HG03159 (cell line): ENCODE data around the gene PRPS1.
A peak's percentile ranks its signal among the peaks of the same experiment; 100 is the strongest.
"Not testable (repeated sequence)": the region's sequence is repeated elsewhere in the genome, so short reads cannot be mapped to it uniquely, and the experiment has no call there.

Experiments used
- ATAC-seq: cut with Tn5 transposase; IDR thresholded peaks from one replicate; pipeline ENCODE4 v1.9.1; 2021; ENCODE audit warnings: mild to moderate bottlenecking, moderate library complexity; ENCODE audit not compliant: unreplicated experiment

Gene PRPS1

GRCh38 chrX:107673933-107674479 lies 45.7 kb downstream of the PRPS1 start:
- ATAC-seq, result peak; percentile 83

- ATAC-seq, result peak; percentile 10
These were observed 46.4 kb downstream of the PRPS1 start for GRCh38 chrX:107674480-107675364.

DNA sequence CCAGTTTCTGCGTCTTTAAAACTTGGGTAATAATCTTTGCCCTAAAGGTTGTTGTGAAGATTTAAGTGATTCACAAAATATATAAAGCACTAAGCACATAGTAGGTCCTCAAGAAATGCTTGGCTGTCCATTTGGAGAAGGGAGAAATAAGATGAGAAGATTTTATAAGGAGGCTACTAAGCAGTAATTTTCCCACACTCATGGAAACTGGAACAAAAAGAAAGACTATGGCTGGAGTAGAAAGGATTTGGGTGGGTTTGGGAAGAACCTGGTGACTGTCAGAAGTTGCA lies 47.0 kb downstream of the PRPS1 start:
- no peak for ATAC-seq

- no peak for ATAC-seq
These were observed 47.7 kb downstream of the PRPS1 start for GRCh38 chrX:107675823-107676555.

DNA sequence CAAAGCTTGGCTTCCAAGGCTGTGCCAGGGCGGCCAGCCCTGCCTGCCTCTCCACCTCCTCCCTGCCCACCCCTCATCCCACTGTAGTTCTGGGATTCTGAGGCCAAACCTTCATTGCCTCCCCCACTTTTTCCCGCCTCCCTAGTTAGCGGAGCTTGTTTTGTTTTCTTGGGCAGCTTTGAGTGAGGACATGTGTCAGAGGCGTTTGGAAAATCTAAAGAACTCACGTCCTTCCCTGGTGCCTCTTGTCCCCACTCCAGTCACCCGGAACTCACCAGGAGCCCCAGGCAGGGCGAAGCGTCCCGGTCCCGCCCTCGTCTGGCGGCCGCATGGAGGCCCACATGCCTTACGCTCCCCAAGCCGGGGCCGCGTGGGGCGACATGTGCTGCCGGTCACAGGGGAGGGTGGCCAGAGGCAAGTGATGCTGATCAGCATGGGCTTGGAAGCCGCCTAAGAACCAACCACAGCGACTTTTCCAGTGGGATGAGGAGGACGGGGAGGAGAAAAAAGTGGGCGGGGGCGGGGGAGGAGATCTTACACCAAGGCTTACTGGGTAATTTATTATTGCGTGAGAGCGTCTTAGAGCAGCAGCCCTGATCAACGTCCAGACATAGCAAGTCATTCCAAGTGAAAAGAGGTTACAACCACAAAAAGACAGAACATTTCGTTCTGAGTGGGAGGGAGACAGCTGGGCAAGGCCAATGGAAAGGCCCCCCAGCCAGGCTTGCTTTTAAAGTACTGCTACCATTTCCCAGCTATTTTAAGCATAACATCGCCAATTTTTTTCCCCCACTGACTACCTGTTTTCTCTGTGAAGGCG lies 48.5 kb downstream of the PRPS1 start:
- ATAC-seq, result no peak

GRCh38 chrX:107677501-107677901 lies 49.2 kb downstream of the PRPS1 start:
- ATAC-seq, result no peak

GRCh38 chrX:107677909-107678308 lies 49.6 kb downstream of the PRPS1 start:
- no peak for ATAC-seq

GRCh38 chrX:107678957-107679740 lies 50.8 kb downstream of the PRPS1 start:
- ATAC-seq, result no peak

GRCh38 chrX:107682256-107682655 lies 53.9 kb downstream of the PRPS1 start:
- ATAC-seq, result no peak

- no peak for ATAC-seq
These were observed 55.0 kb downstream of the PRPS1 start for GRCh38 chrX:107683124-107683895.

DNA sequence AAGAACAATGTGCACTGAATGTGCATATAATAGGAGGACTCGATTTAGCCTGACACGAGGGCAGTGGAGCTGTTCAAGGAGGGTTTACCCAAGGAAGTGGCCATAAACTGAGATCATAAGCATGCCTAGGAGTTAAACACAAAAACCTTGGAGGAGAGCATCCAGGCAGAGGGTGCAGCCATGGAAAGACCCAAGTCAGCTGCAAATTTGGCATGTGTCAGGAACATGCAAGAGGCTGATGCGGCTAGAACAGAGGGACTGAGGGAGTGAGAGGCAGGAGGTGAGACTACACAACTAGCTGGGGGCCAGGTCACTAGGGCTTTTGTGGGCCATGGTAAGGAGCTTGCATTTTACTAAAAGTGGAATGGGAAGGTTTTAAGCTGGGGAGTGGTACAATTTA lies 55.6 kb downstream of the PRPS1 start:
- no peak for ATAC-seq

DNA sequence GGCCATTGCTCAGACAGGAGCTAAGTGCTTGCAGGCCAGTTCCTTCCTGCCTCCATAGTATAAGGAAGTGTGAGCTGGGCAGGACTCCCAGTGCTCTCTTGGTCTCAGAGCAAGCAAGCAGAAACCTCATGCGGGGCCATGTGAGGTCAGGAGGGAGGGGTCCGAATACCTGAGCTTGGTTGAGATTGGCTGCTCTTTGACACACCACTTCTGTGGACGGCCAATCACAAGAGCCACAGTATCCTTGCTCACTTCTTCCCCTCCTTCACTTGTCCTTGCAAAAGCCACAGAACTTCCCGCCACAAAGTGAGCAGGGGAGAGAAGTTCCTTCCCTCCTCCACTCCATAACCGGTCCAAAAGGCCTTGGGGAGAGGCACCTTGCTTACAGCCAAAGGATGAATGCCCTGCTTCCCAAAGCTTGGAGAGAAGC lies 56.7 kb downstream of the PRPS1 start:
- ATAC-seq, result peak; percentile 81

DNA sequence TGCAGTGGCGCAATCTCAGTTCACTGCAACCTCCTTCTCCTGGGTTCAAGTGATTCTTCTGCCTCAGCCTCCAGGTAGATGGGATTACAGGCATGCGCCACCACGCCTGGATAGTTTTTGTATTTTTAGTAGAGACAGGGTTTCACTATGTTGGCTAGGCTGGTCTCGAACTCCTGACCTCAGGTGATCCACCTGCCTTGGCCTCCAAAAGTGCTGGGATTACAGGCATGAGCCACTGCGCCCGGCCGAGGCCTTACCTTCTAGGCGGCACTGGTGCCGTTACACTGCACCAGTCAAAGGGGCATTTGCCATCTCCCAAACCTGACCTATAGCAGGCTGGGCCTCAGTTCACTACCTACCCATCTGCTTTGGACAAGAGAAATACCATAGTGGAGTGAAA lies 57.3 kb downstream of the PRPS1 start:
- not testable (repeated sequence) for ATAC-seq

DNA sequence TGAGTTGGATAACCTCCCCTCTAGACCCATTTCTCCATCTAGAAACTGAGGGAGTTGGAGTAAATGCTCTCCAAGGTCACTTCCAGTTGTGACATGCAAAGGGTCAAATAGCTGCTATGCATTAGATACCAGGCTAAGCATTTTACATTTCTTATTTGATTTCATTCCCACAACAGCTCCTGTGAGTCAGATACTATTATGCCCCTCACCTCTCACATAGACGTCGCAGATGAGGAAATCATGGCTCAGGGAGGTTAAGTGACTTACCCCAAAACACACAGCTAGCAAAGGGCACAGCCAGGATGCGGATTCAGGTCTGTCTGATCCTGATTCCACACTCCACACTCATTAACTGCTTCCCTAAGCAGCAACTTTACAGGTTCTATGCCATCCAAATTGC lies 57.7 kb downstream of the PRPS1 start:
- no peak for ATAC-seq

DNA sequence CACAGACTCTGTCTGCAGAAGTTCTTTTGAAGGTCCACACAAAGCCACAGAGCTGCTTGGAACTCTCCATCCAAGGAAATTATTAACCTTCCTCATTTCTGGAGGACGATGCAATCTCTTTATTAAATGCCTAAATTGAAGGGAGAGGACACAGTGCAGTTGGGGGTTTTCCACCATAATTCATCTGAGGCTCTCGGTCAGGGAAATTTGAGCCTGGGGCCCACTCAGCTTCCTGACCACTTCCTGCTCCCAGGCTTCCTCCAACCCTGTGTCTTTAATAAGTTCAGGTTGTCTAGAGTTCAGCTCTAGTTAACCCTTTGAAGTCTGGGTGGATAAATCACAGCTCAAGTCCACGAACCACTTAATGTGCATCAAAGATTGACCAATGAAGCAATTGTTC lies 58.5 kb downstream of the PRPS1 start:
- ATAC-seq, result no peak

GRCh38 chrX:107687445-107687844 lies 59.1 kb downstream of the PRPS1 start:
- no peak for ATAC-seq

- no peak for ATAC-seq
These were observed 62.7 kb downstream of the PRPS1 start for GRCh38 chrX:107691024-107691448.

GRCh38 chrX:107699616-107700015 lies 71.3 kb downstream of the PRPS1 start:
- ATAC-seq, result no peak

- no peak for ATAC-seq
These were observed 72.0 kb downstream of the PRPS1 start for GRCh38 chrX:107700317-107700774.
